ENCODE results near the gene RARS2. TPM values are rescaled to one million over a fixed set of nuclear protein-coding genes. Genes with fewer than 3 reads are reported as not detected.

RARS2 gene
- total RNA-seq, 1 experiment from 2014 or later = 34.3 TPM

GRCh38 chr6:87553159-87553765 is 36.5 kb downstream of the RARS2 start:
- DNase-seq = no peak
- peaks cover 1% of the 10 kb centered on the region; the same call in 1 of the 2 replicates for H3K36me3 ChIP-seq (replicated peaks; ENCODE audit: control insufficient read depth, insufficient read depth, low read length)
- no peaks in the 10 kb centered on the region for H3K27me3 ChIP-seq (ENCODE audit: control insufficient read depth, insufficient read depth, low read length)
- H3K4me3 ChIP-seq (ENCODE audit: insufficient read depth, low read depth, low read length) = no peak overlapping the region

DNA sequence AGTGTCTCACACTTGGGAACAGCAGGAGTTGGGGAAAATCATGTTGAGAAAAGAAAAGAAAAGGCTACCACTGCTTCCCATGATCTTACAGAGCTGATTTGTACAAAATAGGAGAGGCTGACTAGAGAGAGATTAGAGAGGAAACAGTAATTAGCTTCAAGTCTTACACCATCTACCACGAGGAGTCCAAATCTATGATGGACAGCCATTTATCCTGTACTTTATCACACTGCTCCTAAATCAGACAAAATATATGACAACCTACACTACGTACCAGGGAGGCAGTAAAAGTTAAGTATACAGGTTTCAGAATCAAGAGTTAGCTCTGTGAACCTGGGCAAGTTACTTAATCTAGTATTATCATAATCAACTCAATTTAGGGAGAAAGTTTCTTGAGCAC is 38.0 kb downstream of the RARS2 start:
- Histone ChIP-seq H3K27me3 (ENCODE audit: control insufficient read depth, insufficient read depth, low read length) (no peaks in the 10 kb centered on the region), H3K36me3 (replicated peaks; ENCODE audit: control insufficient read depth, insufficient read depth, low read length) (peaks cover 1% of the 10 kb centered on the region; the same call in 1 of the 2 replicates), H3K4me3 (ENCODE audit: insufficient read depth, low read depth, low read length) (no peak overlapping the region)
- DNase-seq = no peak

GRCh38 chr6:87544474-87544735 is 45.4 kb downstream of the RARS2 start:
- Histone ChIP-seq H3K27me3 (ENCODE audit: control insufficient read depth, insufficient read depth, low read length) (no peaks in the 10 kb centered on the region), H3K4me3 (ENCODE audit: insufficient read depth, low read depth, low read length) (no peak overlapping the region), H3K36me3 (replicated peaks; ENCODE audit: control insufficient read depth, insufficient read depth, low read length) (peaks cover 4% of the 10 kb centered on the region)
- no peak for DNase-seq

DNA sequence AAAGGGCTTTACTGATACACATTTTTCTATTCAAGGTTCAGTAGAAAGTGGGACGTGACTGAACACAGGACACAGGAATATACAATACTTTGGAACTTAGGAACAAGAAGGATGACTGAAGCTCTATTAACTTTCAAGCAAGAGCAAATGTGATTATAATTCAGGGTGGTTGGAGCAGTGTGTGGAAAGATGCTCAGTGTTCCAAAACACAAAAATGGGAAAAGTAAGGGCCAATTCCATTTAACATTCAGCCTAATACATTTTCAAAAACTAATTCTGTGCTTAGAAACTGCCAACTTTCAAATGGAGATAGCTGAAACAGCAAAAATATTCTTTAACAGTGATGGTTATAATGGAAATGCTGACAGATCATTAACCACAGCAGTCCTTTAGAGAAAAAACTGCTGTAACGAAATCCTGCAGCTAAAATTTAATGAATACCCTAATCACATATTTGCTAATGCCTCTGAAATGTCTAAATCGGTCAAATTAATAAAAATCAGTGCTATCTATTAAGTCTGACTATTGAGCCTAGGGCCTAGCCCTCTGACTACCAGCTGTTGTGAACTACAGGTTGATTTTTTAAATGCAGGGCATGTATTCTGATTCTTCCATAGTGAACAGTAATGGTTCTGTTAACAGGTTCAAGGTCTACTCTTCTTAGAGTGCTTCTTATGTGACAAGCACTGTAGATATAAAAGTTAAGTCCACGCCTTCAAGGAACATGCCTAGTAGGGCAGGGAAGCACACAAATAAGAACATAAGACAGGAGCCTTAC is 45.9 kb downstream of the RARS2 start:
- Histone ChIP-seq H3K4me3 (ENCODE audit: insufficient read depth, low read depth, low read length) (no peak overlapping the region), H3K36me3 (replicated peaks; ENCODE audit: control insufficient read depth, insufficient read depth, low read length) (peaks cover 4% of the 10 kb centered on the region), H3K27me3 (ENCODE audit: control insufficient read depth, insufficient read depth, low read length) (no peaks in the 10 kb centered on the region)
- DNase-seq = no peak

DNA sequence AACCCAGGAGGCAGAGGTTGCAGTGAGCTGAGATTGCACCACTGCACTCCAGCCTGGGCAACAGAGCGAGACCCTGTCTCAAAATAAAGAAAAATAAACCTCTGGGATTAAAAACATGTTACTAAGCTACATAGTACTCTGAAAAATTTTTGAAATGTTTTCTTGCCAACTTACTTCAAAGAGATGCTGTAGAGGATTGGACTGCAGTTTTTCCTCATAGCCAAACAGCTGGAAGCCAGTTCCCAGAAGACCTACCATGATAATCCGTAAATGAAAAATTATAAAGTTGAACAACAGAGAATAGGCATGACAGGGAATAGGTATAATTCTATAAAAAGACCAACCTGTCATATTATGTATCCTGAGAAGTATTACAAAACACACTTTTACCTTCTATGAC is 48.0 kb downstream of the RARS2 start:
- Histone ChIP-seq H3K36me3 (replicated peaks; ENCODE audit: control insufficient read depth, insufficient read depth, low read length) (peaks cover 4% of the 10 kb centered on the region), H3K27me3 (ENCODE audit: control insufficient read depth, insufficient read depth, low read length) (no peaks in the 10 kb centered on the region), H3K4me3 (ENCODE audit: insufficient read depth, low read depth, low read length) (no peak overlapping the region)
- DNase-seq = no peak

GRCh38 chr6:87541041-87541440 is 48.7 kb downstream of the RARS2 start:
- DNase-seq = no peak
- Histone ChIP-seq H3K36me3 (replicated peaks; ENCODE audit: control insufficient read depth, insufficient read depth, low read length) (peaks cover 4% of the 10 kb centered on the region), H3K4me3 (ENCODE audit: insufficient read depth, low read depth, low read length) (no peak overlapping the region), H3K27me3 (ENCODE audit: control insufficient read depth, insufficient read depth, low read length) (no peaks in the 10 kb centered on the region)

DNA sequence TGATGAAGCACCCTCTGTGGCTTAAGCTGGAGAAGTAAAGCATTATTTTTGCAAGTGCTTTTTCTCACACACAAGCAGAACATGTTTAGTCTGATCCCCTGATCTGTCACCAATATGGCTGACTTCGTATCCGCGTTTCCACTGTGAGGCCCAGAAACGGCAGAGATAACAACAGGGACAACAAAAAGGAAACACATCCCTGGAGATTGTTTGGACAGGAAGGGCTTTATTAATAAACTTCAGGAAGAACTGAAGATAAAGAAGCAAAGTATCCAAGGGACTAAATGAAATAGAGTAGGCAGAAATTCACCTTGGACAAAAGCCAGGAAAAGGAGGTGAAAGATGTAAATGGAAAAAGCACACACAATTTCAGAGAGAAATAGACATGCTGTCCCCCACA is 49.2 kb downstream of the RARS2 start:
- Histone ChIP-seq H3K4me3 (ENCODE audit: insufficient read depth, low read depth, low read length) (no peak overlapping the region), H3K36me3 (replicated peaks; ENCODE audit: control insufficient read depth, insufficient read depth, low read length) (peaks cover 4% of the 10 kb centered on the region), H3K27me3 (ENCODE audit: control insufficient read depth, insufficient read depth, low read length) (no peaks in the 10 kb centered on the region)
- DNase-seq = no peak

DNA sequence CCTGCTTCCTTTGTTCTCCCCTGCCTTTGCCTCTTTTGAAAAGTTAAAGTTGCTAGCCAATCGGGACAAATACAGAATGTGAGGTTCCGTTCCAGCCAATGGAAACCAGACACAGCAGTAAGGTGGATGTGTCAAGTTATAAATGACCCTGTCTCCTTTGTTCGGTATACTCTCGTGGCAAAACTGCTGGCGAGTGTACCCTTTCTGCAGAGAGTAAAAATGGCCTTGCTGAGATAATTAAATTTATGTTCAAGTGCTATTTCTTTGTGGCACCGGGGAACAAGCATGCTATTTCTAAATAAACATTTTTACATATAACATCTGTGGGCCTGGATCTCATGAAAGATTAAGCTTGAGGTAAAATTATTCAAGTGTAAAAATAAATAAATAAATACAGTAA is 50.2 kb downstream of the RARS2 start:
- Histone ChIP-seq H3K36me3 (replicated peaks; ENCODE audit: control insufficient read depth, insufficient read depth, low read length) (peaks cover 3% of the 10 kb centered on the region), H3K27me3 (ENCODE audit: control insufficient read depth, insufficient read depth, low read length) (no peaks in the 10 kb centered on the region), H3K4me3 (ENCODE audit: insufficient read depth, low read depth, low read length) (no peak overlapping the region)
- no peak for DNase-seq

- no peak overlapping the region for H3K4me3 ChIP-seq (ENCODE audit: insufficient read depth, low read depth, low read length)
- no peaks in the 10 kb centered on the region for H3K27me3 ChIP-seq (ENCODE audit: control insufficient read depth, insufficient read depth, low read length)
- DNase-seq = no peak
- peaks cover 3% of the 10 kb centered on the region for H3K36me3 ChIP-seq (replicated peaks; ENCODE audit: control insufficient read depth, insufficient read depth, low read length)
Observed at GRCh38 chr6:87538510-87539260, 51.1 kb downstream of the RARS2 start.

GRCh38 chr6:87534377-87535047 is 55.3 kb downstream of the RARS2 start:
- no peaks in the 10 kb centered on the region for H3K27me3 ChIP-seq (ENCODE audit: control insufficient read depth, insufficient read depth, low read length)
- no peaks in the 10 kb centered on the region; the same call in 1 of the 2 replicates for H3K36me3 ChIP-seq (replicated peaks; ENCODE audit: control insufficient read depth, insufficient read depth, low read length)
- no peak overlapping the region for H3K4me3 ChIP-seq (ENCODE audit: insufficient read depth, low read depth, low read length)
- no peak for DNase-seq

DNA sequence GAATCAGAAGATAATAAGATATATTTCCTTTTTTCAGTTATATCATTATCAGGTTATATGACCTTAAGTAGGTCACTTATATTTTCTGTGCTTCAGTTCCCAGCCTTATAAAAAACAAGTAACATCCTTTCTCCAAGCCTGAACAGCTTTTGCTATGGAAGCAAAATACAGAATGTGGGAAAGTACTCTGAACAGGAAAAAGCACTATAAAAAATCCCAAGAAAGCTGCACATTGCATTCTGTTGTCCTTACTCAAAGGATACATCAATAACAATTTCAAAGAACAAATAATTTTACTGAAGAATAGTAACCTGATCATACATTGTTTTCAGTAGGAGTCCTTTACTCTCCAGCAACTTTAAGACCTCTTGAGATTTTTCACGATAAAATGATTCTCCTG is 60.6 kb downstream of the RARS2 start:
- H3K4me3 ChIP-seq (ENCODE audit: insufficient read depth, low read depth, low read length) = no peak overlapping the region
- H3K36me3 ChIP-seq (replicated peaks; ENCODE audit: control insufficient read depth, insufficient read depth, low read length) = no peaks in the 10 kb centered on the region; the same call in 1 of the 2 replicates
- DNase-seq = no peak
- no peaks in the 10 kb centered on the region for H3K27me3 ChIP-seq (ENCODE audit: control insufficient read depth, insufficient read depth, low read length)

DNA sequence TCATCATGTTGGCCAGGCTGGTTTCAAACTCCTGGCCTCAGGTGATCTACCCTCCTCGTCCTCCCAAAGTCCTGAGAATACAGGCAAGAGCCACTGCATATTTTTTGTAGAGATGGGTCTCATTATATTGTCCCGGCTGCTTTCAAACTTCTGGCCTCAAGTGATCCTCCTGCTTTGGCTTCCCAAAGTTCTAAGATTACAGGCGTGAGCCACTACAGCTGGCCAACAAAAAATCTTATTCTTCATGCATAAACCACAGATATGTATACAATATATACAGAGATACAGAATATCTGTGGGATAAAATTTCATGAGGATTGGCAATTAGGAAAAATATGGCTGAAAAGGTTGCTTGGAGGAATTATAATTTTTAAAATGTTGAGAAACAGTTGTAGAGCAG is 67.1 kb downstream of the RARS2 start:
- DNase-seq = no peak
- Histone ChIP-seq H3K4me3 (ENCODE audit: insufficient read depth, low read depth, low read length) (no peak overlapping the region), H3K27me3 (ENCODE audit: control insufficient read depth, insufficient read depth, low read length) (no peaks in the 10 kb centered on the region), H3K36me3 (replicated peaks; ENCODE audit: control insufficient read depth, insufficient read depth, low read length) (peaks cover 10% of the 10 kb centered on the region)

- H3K4me3 ChIP-seq (ENCODE audit: insufficient read depth, low read depth, low read length) = no peak overlapping the region
- no peak for DNase-seq
- no peaks in the 10 kb centered on the region for H3K27me3 ChIP-seq (ENCODE audit: control insufficient read depth, insufficient read depth, low read length)
- H3K36me3 ChIP-seq (replicated peaks; ENCODE audit: control insufficient read depth, insufficient read depth, low read length) = peaks cover 19% of the 10 kb centered on the region
Observed at GRCh38 chr6:87518453-87518852, 71.3 kb downstream of the RARS2 start.

- Histone ChIP-seq H3K36me3 (replicated peaks; ENCODE audit: control insufficient read depth, insufficient read depth, low read length) (peaks cover 20% of the 10 kb centered on the region), H3K27me3 (ENCODE audit: control insufficient read depth, insufficient read depth, low read length) (no peaks in the 10 kb centered on the region), H3K4me3 (ENCODE audit: insufficient read depth, low read depth, low read length) (no peak overlapping the region)
- DNase-seq = no peak
Observed at GRCh38 chr6:87514831-87515230, 75.0 kb downstream of the RARS2 start.

All from H7 (cell line).